Measurements from ENCODE around the gene KARS1. TPM values are rescaled to one million over a fixed set of nuclear protein-coding genes. Genes with fewer than 3 reads are reported as not detected.
A peak's percentile ranks its signal among the peaks of the same experiment; 100 is the strongest.

The KARS1 gene
- total RNA-seq, 2 experiments from 2014 or later, result 208 TPM

DNA sequence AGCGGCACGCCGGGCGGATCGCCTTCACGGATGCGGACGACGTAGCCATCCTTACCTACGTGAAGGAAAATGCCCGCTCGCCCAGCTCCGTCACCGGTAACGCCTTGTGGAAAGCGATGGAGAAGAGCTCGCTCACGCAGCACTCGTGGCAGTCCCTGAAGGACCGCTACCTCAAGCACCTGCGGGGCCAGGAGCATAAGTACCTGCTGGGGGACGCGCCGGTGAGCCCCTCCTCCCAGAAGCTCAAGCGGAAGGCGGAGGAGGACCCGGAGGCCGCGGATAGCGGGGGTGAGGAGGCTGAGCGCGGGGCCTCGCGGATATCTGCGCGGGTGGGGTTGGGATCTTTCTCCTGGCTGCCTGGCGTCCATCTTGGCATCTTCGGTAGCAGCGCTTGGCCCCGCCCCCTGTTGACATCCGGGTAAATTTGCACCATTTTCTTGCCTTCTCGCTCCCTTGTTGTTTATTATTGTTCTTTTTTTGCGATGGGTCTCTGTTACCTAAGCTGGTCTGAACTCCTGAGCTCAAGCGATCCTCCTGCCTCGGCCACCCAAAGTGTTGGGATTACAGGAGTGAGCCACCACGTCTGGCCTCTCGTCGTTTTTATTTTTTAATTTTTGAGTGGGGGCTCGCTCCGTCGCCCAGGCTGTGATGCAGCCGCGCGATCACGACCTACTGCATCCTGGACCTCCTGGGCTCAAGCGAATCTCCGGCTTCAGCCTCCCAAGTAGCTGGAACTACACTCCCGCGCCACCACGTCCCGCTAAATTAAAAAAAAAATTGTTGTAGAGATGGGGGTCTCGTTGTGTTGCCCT lies 1.0 kb upstream of the KARS1 start:
- POLR2A ChIA-PET, result interaction anchor here (0.6 to 5.6 kb wide), 24 partner anchors 8 to 1563 kb away, joined by 3 to 88 read pairs (median 4); partner anchors contain the start of genes ADAT1, CFDP1 and GABARAPL2
- Mint-ChIP-seq H3K27me3 (ENCODE audit: low read depth) (no peaks in the 10 kb centered on the region), H3K27ac (peak overlapping the region; percentile 96), H3K4me3 (peak overlapping the region; percentile 98), H3K9me3 (ENCODE audit: insufficient read depth) (no peaks in the 10 kb centered on the region), H3K36me3 (ENCODE audit: low read depth) (peaks cover 53% of the 10 kb centered on the region), H3K4me1 (ENCODE audit: low read depth) (peaks cover 64% of the 10 kb centered on the region)
- ATAC-seq, result peak; percentile 36
- DNase-seq, result peak; percentile 91
- CTCF ChIA-PET, result interaction anchor here (0.6 to 3.5 kb wide), 11 partner anchors 11 to 1368 kb away, joined by 3 to 25 read pairs (median 3); partner anchors contain the start of genes ADAT1, TMEM170A, TMEM231 and ZNRF1

DNA sequence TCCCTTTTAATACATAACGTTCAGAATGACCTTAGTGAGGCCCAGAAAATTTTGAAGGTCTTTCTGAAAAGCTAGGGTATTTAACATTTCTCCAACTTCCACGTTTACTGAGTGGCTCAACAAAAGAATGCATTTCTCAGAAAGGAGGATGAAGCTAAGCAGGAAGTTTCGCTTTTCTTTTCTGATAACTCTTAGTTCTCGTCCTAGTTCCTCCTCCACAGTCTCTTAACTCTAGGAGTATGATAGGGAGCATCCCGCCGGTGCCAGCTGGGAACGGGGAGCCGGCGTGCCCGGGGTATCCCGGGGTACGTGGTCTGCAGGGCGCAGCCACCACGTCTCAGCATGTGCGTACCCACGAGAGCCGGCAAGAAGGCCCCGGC lies 363 bp downstream of the KARS1 start:
- ChIA-PET CTCF (interaction anchor here (0.7 to 3.5 kb wide), 11 partner anchors 9 to 663 kb away, joined by 3 to 25 read pairs (median 3); partner anchors contain the start of genes ADAT1, TMEM170A, TMEM231 and WDR59), POLR2A (interaction anchor here (0.6 to 5.6 kb wide), 21 partner anchors 9 to 1544 kb away, joined by 3 to 88 read pairs (median 6); partner anchors contain the start of genes ADAT1, CFDP1, GABARAPL2 and MON1B)
- no peaks in the 10 kb centered on the region for H3K9me3 Mint-ChIP-seq (ENCODE audit: insufficient read depth)
- peak overlapping the region; percentile 98 for H3K4me3 Mint-ChIP-seq
- no peak for DNase-seq
- H3K4me1 Mint-ChIP-seq (ENCODE audit: low read depth), result peaks cover 61% of the 10 kb centered on the region
- no peaks in the 10 kb centered on the region for H3K27me3 Mint-ChIP-seq (ENCODE audit: low read depth)
- peaks cover 58% of the 10 kb centered on the region for H3K36me3 Mint-ChIP-seq (ENCODE audit: low read depth)
- peak overlapping the region; percentile 97 for H3K27ac Mint-ChIP-seq
- ATAC-seq, result peak; percentile 26

DNA sequence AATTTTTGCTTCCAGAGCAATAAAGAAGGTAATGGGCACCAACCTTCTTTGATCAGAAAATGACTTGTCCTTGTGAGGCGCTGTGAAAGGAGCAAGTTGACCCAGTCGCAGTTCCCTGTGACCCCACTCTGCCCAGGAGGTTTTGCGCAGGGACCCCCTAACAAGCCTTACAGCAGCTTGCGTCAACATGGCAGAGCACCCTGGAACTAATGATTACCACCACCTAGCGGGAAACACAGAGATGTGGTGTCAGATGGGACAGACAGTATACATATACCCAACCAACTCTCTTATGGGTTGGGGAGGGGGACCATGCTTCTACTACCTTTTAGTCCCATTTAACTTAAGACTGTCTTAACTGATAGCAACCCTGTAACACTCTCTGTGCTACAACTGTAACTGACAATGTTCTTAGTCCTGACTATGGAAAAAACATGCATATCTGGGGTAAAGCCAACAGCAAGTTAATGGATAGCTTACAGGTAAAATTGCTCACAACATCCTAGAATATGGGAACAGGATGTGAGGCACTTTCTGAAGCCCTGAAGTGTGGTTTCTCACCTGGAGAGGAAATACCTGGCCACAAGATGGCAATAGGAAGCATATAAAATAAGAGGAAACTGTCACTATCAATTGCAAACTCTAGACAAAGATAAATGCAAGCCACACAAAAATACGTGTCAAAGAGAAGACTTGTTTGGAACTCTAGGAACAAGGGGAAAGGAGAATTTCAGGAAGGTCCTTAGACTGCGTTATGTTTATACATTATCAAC lies 3.0 kb downstream of the KARS1 start:
- Mint-ChIP-seq H3K4me1 (ENCODE audit: low read depth) (peaks cover 43% of the 10 kb centered on the region), H3K27me3 (ENCODE audit: low read depth) (no peaks in the 10 kb centered on the region), H3K4me3 (peak overlapping the region; percentile 64), H3K27ac (peak overlapping the region; percentile 70), H3K9me3 (ENCODE audit: insufficient read depth) (no peaks in the 10 kb centered on the region), H3K36me3 (ENCODE audit: low read depth) (peaks cover 69% of the 10 kb centered on the region)
- ATAC-seq (no peak), DNase-seq (no peak)
- CTCF ChIA-PET, result interaction anchor here (1.8 kb wide), 2 partner anchors 23 to 119 kb away, joined by 4 to 9 read pairs; no protein-coding TSS in a partner anchor
- POLR2A ChIA-PET, result interaction anchor here (0.7 to 1.4 kb wide), 3 partner anchors 12 to 180 kb away, joined by 3 to 5 read pairs (median 3); partner anchors contain the start of gene ADAT1

DNA sequence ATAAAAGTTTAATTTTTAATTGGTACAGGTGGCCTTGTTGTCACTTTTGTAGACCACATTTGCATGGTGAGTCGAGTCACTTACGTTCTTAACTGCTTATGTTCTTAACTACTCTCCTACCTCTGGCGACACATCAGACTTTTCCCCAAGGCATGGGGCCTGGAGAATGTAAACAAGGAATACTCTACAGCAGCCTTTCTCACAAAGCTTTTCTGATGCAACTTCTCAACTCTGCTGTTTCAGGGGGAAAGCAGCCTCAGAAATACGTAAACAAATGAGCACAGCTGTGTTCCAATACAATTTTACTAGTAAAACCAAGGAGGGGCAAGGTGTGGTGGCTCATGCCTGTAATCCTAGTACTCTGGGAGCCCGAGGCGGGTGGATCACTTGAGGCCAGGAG lies 6.9 kb downstream of the KARS1 start:
- no peak for DNase-seq
- POLR2A ChIA-PET, result interaction anchor here (0.6 kb wide), 1 partner anchor 175 kb away, joined by 3 read pairs; no protein-coding TSS in a partner anchor
- no peak for ATAC-seq

DNA sequence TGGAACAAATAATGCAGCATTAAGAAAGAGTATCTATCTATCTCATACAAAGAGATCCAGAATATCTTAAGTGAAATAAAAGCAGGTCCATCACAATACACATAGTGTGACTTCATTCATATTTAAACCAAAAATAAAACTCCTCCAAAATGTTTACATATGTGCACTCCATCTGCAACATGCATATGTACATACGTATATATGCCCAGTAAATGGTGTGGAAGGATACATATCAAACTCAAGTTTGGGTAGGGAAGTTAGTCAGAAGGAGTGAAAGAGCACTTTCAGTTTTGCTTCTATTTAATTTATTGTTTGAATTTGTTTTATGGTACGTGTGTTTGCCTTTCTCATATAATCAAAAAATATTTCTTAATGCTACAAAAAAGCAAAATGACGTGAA lies 12.4 kb downstream of the KARS1 start:
- POLR2A ChIA-PET, result interaction anchor here (1.8 kb wide), 1 partner anchor 12 kb away, joined by 8 read pairs; the partner anchor contains the start of gene ADAT1
- H3K27me3 Mint-ChIP-seq (ENCODE audit: low read depth), result no peaks in the 10 kb centered on the region
- no peak overlapping the region for H3K27ac Mint-ChIP-seq
- DNase-seq (no peak), ATAC-seq (no peak)
- H3K9me3 Mint-ChIP-seq (ENCODE audit: insufficient read depth), result no peaks in the 10 kb centered on the region
- H3K36me3 Mint-ChIP-seq (ENCODE audit: low read depth), result peaks cover 74% of the 10 kb centered on the region
- no peak overlapping the region for H3K4me3 Mint-ChIP-seq
- peaks cover 11% of the 10 kb centered on the region for H3K4me1 Mint-ChIP-seq (ENCODE audit: low read depth)
- CTCF ChIA-PET, result interaction anchor here (1.0 kb wide), 1 partner anchor 118 kb away, joined by 4 read pairs; no protein-coding TSS in a partner anchor

More for the DNA sequence above, 6.9 kb downstream of the KARS1 start:
- Mint-ChIP-seq H3K4me3 (no peak overlapping the region), H3K9me3 (ENCODE audit: insufficient read depth) (no peaks in the 10 kb centered on the region), H3K4me1 (ENCODE audit: low read depth) (peaks cover 32% of the 10 kb centered on the region), H3K27ac (no peak overlapping the region), H3K36me3 (ENCODE audit: low read depth) (peaks cover 79% of the 10 kb centered on the region), H3K27me3 (ENCODE audit: low read depth) (no peaks in the 10 kb centered on the region)
- CTCF ChIA-PET, result interaction anchor here (1.3 to 1.8 kb wide), 3 partner anchors 8 to 17 kb away, joined by 3 to 6 read pairs (median 4); partner anchors contain the start of gene ADAT1

DNA sequence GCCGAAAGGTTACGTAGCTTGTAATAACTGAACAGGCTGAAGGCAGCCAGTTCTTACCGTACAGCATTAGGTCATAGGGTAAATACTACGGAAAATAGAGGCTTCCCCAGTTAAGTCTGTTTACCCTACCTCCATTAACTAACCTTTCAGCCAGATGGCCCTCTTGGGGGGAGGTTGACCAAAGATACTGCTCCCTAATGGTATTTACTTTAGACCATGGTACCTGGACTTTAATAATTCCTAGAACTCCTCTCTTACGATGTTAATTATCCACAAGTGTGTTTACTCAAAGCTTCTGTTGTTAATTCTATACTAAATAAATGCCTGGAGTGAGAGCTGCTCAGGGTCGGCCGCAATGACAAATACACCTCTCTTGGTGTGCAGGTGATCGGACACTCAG lies 14.6 kb downstream of the KARS1 start:
- H3K27me3 Mint-ChIP-seq (ENCODE audit: low read depth), result no peaks in the 10 kb centered on the region
- no peak overlapping the region for H3K27ac Mint-ChIP-seq
- DNase-seq (no peak), ATAC-seq (no peak)
- H3K4me3 Mint-ChIP-seq, result no peak overlapping the region
- H3K36me3 Mint-ChIP-seq (ENCODE audit: low read depth), result peaks cover 81% of the 10 kb centered on the region
- no peaks in the 10 kb centered on the region for H3K9me3 Mint-ChIP-seq (ENCODE audit: insufficient read depth)
- CTCF ChIA-PET, result interaction anchor here (1.4 kb wide), 1 partner anchor 9 kb away, joined by 6 read pairs; no protein-coding TSS in a partner anchor
- POLR2A ChIA-PET, result interaction anchor here (0.8 to 4.2 kb wide), 2 partner anchors 11 to 15 kb away, joined by 3 to 37 read pairs; partner anchors contain the start of genes KARS1 and TERF2IP
- H3K4me1 Mint-ChIP-seq (ENCODE audit: low read depth), result peaks cover 31% of the 10 kb centered on the region

DNA sequence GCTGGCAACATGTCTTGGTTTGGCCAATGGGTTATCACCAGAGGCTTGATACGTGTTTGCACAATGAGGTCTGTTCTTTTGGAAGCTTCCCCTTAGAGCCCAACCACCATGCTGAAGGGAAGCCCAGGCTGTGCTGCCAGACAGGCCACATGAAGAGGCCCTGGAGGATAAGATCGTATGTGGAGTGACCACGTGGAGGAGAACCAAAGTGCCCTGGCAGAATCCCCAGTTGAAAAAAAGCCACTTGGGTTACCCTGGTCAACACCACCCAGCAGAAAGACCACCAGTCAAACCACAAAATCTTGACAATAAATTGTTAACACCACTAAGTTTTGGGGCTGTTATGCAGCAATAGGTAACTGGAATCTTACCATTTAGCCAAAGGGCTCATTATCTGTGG lies 17.4 kb downstream of the KARS1 start:
- no peak overlapping the region for H3K4me3 Mint-ChIP-seq
- H3K27ac Mint-ChIP-seq, result no peak overlapping the region
- DNase-seq (no peak), ATAC-seq (no peak)
- POLR2A ChIA-PET, result interaction anchor here (0.9 to 4.2 kb wide), 3 partner anchors 8 to 18 kb away, joined by 3 to 37 read pairs (median 3); partner anchors contain the start of genes KARS1 and TERF2IP
- CTCF ChIA-PET, result interaction anchor here (1.3 kb wide), 1 partner anchor 11 kb away, joined by 6 read pairs; no protein-coding TSS in a partner anchor
- H3K36me3 Mint-ChIP-seq (ENCODE audit: low read depth), result peaks cover 84% of the 10 kb centered on the region
- H3K27me3 Mint-ChIP-seq (ENCODE audit: low read depth), result no peaks in the 10 kb centered on the region
- peaks cover 41% of the 10 kb centered on the region for H3K4me1 Mint-ChIP-seq (ENCODE audit: low read depth)
- H3K9me3 Mint-ChIP-seq (ENCODE audit: insufficient read depth), result no peaks in the 10 kb centered on the region

DNA sequence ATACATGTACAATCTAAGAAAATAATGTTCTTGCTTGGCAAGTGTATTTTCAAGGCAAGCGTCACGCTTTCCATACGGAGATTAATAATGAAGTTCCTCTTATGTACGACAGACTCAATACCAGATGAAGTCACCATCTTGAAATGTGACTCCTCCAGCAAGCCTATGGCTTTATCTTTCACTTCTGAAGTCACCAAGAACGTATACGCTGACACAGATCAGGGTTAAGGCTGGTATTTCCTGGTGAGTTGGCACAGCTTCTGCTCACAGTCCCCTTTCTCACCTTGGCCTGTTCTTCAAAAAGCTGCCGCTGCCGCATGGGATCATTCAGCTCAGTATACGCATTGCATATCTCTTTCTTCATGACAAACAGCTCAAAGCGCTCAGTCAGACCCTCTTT lies 18.3 kb downstream of the KARS1 start:
- Mint-ChIP-seq H3K27ac (peak overlapping the region; percentile 42), H3K27me3 (ENCODE audit: low read depth) (no peaks in the 10 kb centered on the region), H3K9me3 (ENCODE audit: insufficient read depth) (no peaks in the 10 kb centered on the region), H3K4me1 (ENCODE audit: low read depth) (peaks cover 41% of the 10 kb centered on the region), H3K4me3 (no peak overlapping the region), H3K36me3 (ENCODE audit: low read depth) (peaks cover 87% of the 10 kb centered on the region)
- ChIA-PET CTCF (no interaction called here), POLR2A (interaction anchor here (0.6 to 1.3 kb wide), 2 partner anchors 9 to 88 kb away, joined by 3 read pairs; no protein-coding TSS in a partner anchor)
- DNase-seq (no peak), ATAC-seq (no peak)

DNA sequence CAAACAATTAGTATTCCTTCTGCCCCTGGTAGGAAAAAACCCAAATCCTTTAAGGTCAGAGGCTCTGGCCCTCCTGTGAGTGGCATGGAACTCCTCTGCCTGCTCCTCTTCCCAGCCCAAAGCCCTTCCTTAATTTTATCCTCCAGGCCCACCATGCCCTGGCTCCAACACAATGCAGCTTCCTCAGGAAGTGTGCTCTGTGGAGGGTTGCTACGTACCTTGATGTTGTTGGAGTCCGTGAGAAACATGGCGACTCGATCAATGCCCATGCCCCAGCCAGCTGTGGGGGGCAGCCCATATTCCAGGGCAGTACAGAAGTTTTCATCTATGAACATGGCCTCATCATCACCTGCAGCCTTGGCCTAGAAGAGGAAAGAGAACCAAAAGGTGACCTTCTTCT lies 19.1 kb downstream of the KARS1 start:
- CTCF ChIA-PET, result interaction anchor here (1.6 kb wide), 1 partner anchor 13 kb away, joined by 4 read pairs; no protein-coding TSS in a partner anchor
- no peak overlapping the region for H3K4me3 Mint-ChIP-seq
- H3K27me3 Mint-ChIP-seq (ENCODE audit: low read depth), result no peaks in the 10 kb centered on the region
- POLR2A ChIA-PET, result interaction anchor here (2.8 kb wide), 1 partner anchor 20 kb away, joined by 19 read pairs; the partner anchor contains the start of genes KARS1 and TERF2IP
- DNase-seq (no peak), ATAC-seq (no peak)
- H3K9me3 Mint-ChIP-seq (ENCODE audit: insufficient read depth), result no peaks in the 10 kb centered on the region
- peak overlapping the region; percentile 84 for H3K27ac Mint-ChIP-seq
- peaks cover 80% of the 10 kb centered on the region for H3K36me3 Mint-ChIP-seq (ENCODE audit: low read depth)
- H3K4me1 Mint-ChIP-seq (ENCODE audit: low read depth), result peaks cover 41% of the 10 kb centered on the region

DNA sequence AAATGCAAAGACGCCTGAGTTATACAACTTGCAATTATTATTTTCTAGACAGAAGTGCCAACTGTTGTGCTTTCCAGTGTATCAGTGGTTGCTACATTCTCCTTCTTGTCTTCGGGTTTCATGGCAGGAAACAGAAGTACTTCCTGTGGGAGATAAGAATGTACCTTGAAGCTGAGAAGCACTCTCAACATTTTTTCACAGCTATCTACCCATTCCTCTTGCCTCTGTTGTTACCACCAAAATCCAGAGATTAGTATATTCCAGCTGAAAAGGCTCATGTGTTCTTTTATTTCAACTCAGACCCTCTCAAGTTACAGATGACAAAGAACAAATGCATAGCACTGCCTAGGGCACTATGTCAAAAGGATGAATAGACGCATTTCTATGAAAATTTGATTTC lies 19.6 kb downstream of the KARS1 start:
- Mint-ChIP-seq H3K4me3 (peak overlapping the region; percentile 22), H3K4me1 (ENCODE audit: low read depth) (peaks cover 41% of the 10 kb centered on the region), H3K27me3 (ENCODE audit: low read depth) (no peaks in the 10 kb centered on the region), H3K9me3 (ENCODE audit: insufficient read depth) (no peaks in the 10 kb centered on the region), H3K36me3 (ENCODE audit: low read depth) (peaks cover 78% of the 10 kb centered on the region), H3K27ac (peak overlapping the region; percentile 84)
- DNase-seq (no peak), ATAC-seq (no peak)
- ChIA-PET POLR2A (interaction anchor here (2.8 kb wide), 1 partner anchor 21 kb away, joined by 19 read pairs; the partner anchor contains the start of genes KARS1 and TERF2IP), CTCF (interaction anchor here (0.7 to 1.6 kb wide), 2 partner anchors 14 to 59 kb away, joined by 3 to 4 read pairs; no protein-coding TSS in a partner anchor)

DNA sequence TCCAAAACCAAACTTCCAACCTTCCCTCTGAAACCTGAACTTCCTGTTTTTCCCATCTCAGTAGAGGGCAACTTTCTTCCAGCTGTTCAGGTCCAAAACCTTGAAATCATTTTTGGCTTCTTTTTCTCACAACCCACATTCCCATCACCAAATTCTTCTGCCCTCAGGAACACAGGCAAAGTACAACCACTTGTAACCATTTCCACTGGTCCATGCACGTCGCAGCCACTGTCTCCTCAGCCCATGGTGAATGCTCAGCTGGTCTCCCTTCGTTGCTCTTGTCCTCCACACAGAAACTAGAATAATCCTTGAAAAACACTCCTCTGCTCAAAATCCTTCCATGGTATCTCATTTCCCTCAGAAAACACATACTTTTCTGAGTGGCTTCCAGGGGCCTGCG lies 20.7 kb downstream of the KARS1 start:
- Mint-ChIP-seq H3K36me3 (ENCODE audit: low read depth) (peaks cover 71% of the 10 kb centered on the region), H3K4me3 (no peak overlapping the region), H3K4me1 (ENCODE audit: low read depth) (peaks cover 48% of the 10 kb centered on the region), H3K27me3 (ENCODE audit: low read depth) (no peaks in the 10 kb centered on the region), H3K9me3 (ENCODE audit: insufficient read depth) (no peaks in the 10 kb centered on the region), H3K27ac (peak overlapping the region; percentile 84)
- DNase-seq, result no peak
- ATAC-seq, result no peak
- ChIA-PET CTCF (interaction anchor here (0.7 to 1.4 kb wide), 2 partner anchors 63 to 71 kb away, joined by 3 to 4 read pairs; partner anchors contain the start of gene TMEM231), POLR2A (interaction anchor here (0.7 to 2.8 kb wide), 2 partner anchors 15 to 22 kb away, joined by 3 to 19 read pairs; partner anchors contain the start of genes KARS1 and TERF2IP)
